GM20000 (cell line): Measurements from ENCODE around the gene KCNMA1.
"Not testable (repeated sequence)": the region's sequence is repeated elsewhere in the genome, so short reads cannot be mapped to it uniquely, and the experiment has no call there.

Experiments used
- DNase-seq: peaks from one replicate; pipeline ENCODE4 v3.0.0; 2012; ENCODE audit warnings: low spot score
- CTCF ChIP-seq: IDR thresholded peaks from 2 replicates; pipeline ENCODE4 v1.5.1; 2012; ENCODE audit warnings: mild to moderate bottlenecking, control low read depth; ENCODE audit errors: extremely low read depth, missing control alignments

KCNMA1 gene

GRCh38 chr10:77391605-77392235 is 245.9 kb downstream of the KCNMA1 start:
- peak; percentile 40 for TF ChIP-seq CTCF

GRCh38 chr10:77390481-77390891 is 247.1 kb downstream of the KCNMA1 start:
- no peak for TF ChIP-seq CTCF
- DNase-seq, result no peak

More at GRCh38 chr10:77391605-77392235, 245.9 kb downstream of the KCNMA1 start:
- peak; percentile 54 for DNase-seq

GRCh38 chr10:77388571-77389100 is 249.0 kb downstream of the KCNMA1 start:
- no peak for TF ChIP-seq CTCF
- no peak for DNase-seq

GRCh38 chr10:77387701-77388100 is 249.9 kb downstream of the KCNMA1 start:
- DNase-seq, result not testable (repeated sequence)

GRCh38 chr10:77387247-77387646 is 250.4 kb downstream of the KCNMA1 start:
- DNase-seq, result no peak
- TF ChIP-seq CTCF, result no peak

- DNase-seq, result no peak
- no peak for TF ChIP-seq CTCF
Measured at GRCh38 chr10:77386838-77387237, 250.8 kb downstream of the KCNMA1 start.

GRCh38 chr10:77386365-77386764 is 251.2 kb downstream of the KCNMA1 start:
- TF ChIP-seq CTCF, result no peak
- DNase-seq, result no peak

GRCh38 chr10:77385315-77385714 is 252.3 kb downstream of the KCNMA1 start:
- no peak for DNase-seq
- TF ChIP-seq CTCF, result no peak
